ENCODE data around the gene MRPL1.
"Not testable (repeated sequence)": the region's sequence is repeated elsewhere in the genome, so short reads cannot be mapped to it uniquely, and the experiment has no call there.

The MRPL1 gene

DNA sequence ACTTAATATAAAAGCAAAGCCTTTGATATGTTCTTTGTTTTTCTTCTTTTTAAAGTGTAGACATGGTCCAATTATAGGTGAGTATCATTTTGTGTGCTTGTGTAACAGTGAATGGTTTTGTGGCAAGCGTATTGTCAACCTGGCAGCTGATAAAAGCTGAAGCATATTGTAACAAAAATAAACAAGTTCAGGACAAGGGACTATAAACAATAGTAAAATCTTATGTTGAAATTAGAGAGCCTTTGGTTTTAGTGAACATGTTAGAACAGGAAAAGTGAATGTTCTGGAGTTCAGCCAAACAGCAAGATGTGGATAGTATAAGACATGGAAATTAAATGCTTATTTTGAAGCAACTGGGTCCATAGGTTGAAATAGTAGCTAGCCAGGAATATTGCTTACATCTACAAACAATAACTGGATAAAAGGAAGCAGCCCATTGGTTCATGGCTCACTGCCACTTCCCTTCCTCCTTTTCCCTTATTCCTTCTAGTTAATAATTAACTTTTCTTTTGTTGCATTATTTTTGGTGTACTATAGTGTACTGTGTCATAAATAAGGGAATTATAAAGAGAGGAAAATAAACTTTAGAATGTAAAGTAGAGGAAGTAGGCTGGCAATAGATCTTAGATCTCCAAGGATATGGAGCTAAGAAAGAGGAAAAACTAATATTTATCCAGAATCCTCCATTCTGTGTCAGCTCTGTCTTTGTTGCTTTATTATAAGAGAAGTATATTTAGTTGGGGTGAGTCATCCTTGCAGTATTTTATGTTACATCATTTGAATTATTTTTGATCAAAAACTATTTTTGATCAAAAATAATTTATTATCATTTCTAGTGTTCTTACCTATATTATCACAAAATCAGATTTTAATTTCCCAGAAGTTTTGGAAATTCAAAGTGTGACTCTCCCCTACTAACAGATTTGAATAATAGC, 65.6 kb downstream of the MRPL1 start:
- no peak for DNase-seq (ENCODE audit: low read depth)
- no peak overlapping the region for H3K4me3 ChIP-seq (ENCODE audit: low read length)
- TF ChIP-seq, protein P1, sequence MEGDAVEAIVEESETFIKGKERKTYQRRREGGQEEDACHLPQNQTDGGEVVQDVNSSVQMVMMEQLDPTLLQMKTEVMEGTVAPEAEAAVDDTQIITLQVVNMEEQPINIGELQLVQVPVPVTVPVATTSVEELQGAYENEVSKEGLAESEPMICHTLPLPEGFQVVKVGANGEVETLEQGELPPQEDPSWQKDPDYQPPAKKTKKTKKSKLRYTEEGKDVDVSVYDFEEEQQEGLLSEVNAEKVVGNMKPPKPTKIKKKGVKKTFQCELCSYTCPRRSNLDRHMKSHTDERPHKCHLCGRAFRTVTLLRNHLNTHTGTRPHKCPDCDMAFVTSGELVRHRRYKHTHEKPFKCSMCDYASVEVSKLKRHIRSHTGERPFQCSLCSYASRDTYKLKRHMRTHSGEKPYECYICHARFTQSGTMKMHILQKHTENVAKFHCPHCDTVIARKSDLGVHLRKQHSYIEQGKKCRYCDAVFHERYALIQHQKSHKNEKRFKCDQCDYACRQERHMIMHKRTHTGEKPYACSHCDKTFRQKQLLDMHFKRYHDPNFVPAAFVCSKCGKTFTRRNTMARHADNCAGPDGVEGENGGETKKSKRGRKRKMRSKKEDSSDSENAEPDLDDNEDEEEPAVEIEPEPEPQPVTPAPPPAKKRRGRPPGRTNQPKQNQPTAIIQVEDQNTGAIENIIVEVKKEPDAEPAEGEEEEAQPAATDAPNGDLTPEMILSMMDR (conservative IDR thresholded peaks at IDR 0.05; ENCODE audit: low read length) = no peak

DNA sequence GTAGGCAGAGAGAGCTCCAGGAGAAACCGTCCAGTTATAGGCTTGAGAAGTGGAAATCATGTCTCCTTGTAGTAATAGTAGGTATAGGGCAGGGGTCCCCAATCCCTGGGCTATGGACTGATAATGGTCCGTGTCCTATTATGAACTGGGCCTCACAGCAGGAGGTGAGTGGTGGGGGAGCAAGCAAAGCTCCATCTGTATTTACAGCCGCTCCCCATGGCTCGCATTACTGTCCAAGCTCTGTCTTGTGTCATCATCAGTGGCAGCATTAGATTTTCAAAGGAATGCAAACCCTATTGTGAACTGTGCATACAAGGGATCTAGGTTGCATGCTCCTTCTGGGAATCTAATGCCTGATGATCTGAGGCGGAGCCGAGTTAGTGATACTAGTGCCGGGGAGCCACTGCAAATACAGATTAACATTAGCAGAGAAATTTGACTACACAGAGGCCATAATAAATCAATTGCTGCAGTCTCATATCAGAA, 67.6 kb downstream of the MRPL1 start:
- H3K4me3 ChIP-seq (ENCODE audit: low read length) = no peak overlapping the region
- DNase-seq (ENCODE audit: low read depth) = no peak
- TF ChIP-seq, protein P1 (conservative IDR thresholded peaks at IDR 0.05; ENCODE audit: low read length) = no peak

DNA sequence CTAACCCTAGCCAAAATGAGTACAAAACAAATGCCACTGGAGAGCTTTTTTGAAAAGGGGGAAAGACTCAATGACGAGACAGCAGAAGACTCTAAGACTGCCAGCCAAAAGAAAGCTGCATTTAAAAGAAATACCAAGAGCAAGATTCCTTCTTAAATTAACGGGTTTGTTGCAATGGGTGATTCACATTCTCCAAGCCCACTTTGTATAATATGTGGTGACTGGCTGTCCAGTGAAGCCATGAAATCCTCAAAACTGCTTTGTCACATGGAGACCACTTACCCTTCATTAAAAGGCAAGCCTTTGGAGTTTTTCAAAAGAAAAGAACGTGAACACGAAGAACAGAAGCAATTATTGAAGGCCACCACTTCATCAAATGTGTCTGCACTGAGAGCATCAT, 68.2 kb downstream of the MRPL1 start:
- no peak for DNase-seq (ENCODE audit: low read depth)
- H3K4me3 ChIP-seq (ENCODE audit: low read length) = no peak overlapping the region
- TF ChIP-seq, protein P1 (conservative IDR thresholded peaks at IDR 0.05; ENCODE audit: low read length) = no peak

DNA sequence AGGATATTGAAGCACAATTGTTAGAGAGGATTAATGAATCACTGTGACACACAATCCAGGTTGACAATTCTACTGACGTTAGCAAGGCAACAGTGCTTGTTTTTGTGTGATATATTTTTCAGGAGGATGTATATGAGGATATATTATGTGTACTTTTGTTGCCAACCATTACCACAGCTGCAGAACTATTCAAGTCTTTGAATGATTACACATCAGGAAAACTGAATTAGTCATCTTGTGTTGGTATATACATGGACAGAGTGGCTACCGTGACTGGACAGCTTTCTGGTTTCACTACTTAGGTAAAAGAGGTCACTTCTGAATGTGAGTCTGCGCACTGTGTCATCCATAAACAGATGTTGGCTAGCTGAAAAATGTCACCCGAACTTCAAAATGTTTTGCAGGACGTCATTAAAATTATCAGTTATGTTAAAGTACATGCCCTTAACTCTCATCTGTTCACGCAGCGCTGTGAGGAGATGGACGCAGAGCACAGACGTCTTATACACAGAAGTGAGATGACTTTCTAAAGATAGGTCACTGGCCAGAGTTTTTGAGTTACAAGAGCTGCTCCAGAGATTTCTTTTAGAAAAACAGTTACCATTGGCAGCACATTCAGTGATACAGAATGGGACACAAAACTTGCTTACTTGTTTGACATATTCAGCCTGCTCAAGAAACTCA, 69.0 kb downstream of the MRPL1 start:
- H3K4me3 ChIP-seq (ENCODE audit: low read length) = no peak overlapping the region
- peak; percentile 55 for DNase-seq (ENCODE audit: low read depth)
- TF ChIP-seq, protein P1 (conservative IDR thresholded peaks at IDR 0.05; ENCODE audit: low read length) = no peak

DNA sequence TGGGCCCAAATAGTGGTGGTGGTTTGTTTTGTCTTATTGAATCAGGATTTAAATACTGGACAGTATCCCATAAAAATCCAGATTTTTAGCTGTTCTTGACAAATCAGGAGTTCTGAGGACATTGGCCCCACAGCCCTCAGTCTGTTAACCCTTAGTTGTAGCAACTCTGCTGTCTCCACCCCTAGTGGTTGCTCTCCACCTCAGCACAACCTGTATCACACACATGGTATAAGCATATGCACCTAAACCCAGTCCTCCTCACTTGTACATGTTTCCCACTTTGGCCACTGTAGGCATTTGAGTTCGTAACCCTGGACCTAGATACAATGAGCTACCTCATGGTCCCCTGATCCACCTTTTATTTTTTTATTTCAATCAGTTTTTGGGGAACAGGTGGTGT, 75.9 kb downstream of the MRPL1 start:
- TF ChIP-seq, protein P1 (conservative IDR thresholded peaks at IDR 0.05; ENCODE audit: low read length) = no peak
- DNase-seq (ENCODE audit: low read depth) = no peak

DNA sequence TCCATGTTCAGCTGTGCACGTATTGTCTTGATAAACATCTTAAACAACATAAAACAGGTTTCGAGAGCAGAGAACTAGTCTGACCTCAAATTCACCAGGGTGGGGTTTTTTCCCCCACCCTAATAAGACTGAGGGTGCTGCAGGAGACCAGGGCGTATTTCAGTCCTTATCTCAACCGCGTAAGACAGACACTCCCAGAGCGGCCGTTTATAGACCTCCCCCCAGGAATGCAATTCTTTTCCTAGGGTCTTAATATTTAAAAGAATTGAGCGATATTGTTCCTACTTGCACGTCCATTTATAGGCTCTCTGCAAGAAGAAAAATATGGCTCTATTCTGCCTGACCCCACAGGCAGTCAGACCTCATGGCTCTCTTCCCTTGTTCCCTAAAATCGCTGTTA, 83.3 kb downstream of the MRPL1 start:
- not testable (repeated sequence) for H3K4me3 ChIP-seq (ENCODE audit: low read length); DNase-seq (ENCODE audit: low read depth)

More for the DNA sequence above, 75.9 kb downstream of the MRPL1 start:
- H3K4me3 ChIP-seq (ENCODE audit: low read length) = no peak overlapping the region

DNA sequence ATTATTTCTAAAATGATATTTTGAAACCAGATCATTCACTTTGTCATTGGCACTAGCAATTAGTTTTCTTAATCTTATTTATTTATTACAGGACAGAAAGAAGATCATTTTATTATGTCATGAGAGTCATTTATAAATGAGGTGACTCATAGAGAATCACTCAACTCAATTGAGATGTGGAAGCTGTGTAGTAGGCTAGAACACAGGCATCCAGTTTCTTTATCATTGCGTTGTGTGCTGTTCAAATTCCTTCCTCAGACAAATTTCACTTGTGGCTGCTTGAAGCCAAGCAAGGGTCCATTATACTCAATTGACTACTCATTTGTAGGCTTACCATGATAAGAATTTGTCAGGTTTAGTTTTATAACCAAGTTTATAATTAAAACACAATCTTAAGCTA, 87.6 kb downstream of the MRPL1 start:
- no peak overlapping the region for H3K4me3 ChIP-seq (ENCODE audit: low read length)
- TF ChIP-seq, protein P1 (conservative IDR thresholded peaks at IDR 0.05; ENCODE audit: low read length) = no peak
- no peak for DNase-seq (ENCODE audit: low read depth)
